Lower lobe of right lung (tissue), 2 donors: ENCODE data around the gene MLYCD. TPM values are rescaled to one million over a fixed set of nuclear protein-coding genes. Genes with fewer than 3 reads are reported as not detected.
"Not testable (repeated sequence)": the region's sequence is repeated elsewhere in the genome, so short reads cannot be mapped to it uniquely, and the experiment has no call there.

Experiments used
- ATAC-seq, 2 donors: fragments of 200-7000 bp; cut with Tn5 transposase; one replicate each; pipeline ENCODE4 v1.9.1; 2020 to 2022; ENCODE audit warnings: mild to moderate bottlenecking in 2 of 2, moderate library complexity in 2 of 2
- DNase-seq: peaks from one replicate; pipeline ENCODE4 v3.0.0-alpha.2; 2020
- H3K27ac ChIP-seq: fragments of 200-600 bp; one replicate; pipeline ENCODE4 v1.8.0; 2022
- H3K27me3 ChIP-seq: fragments of 200-600 bp; one replicate; pipeline ENCODE4 v1.8.0; 2022; ENCODE audit warnings: low read depth
- H3K36me3 ChIP-seq: fragments of 200-600 bp; one replicate; pipeline ENCODE4 v1.8.0; 2022; ENCODE audit warnings: mild to moderate bottlenecking
- H3K4me1 ChIP-seq: fragments of 200-600 bp; one replicate; pipeline ENCODE4 v1.8.0; 2022
- H3K4me3 ChIP-seq: fragments of 200-600 bp; one replicate; pipeline ENCODE4 v1.8.0; 2022; ENCODE audit warnings: mild to moderate bottlenecking
- H3K9me3 ChIP-seq: fragments of 200-600 bp; one replicate; pipeline ENCODE4 v1.8.0; 2022
- CTCF ChIP-seq: fragments of 200-600 bp; IDR thresholded peaks from one replicate; pipeline ENCODE4 v1.8.0; 2022; ENCODE audit warnings: antibody characterized with exemption, mild to moderate bottlenecking
- intact Hi-C: fragments of 100-400 bp; cut with DNase I; formaldehyde crosslinking; loops from one replicate; pipeline ENCODE4 v1.11.0; 2022
- total RNA-seq: library from RNA; stranded (reverse); fragmentation: NEBNext Ultra II Directional; extraction: Animal tissue kit (Norgen Biotek cat#: 25700); gene quantifications from one replicate; pipeline ENCODE4 v1.2.1, GENCODE V29; 2021
- donor health status: DM: no; HTN: yes; CAD: no; lungs with severe emphysema.

Gene MLYCD
- total RNA-seq, 1 donor from 2014 or later, result 9.1 TPM

- no peaks in the 10 kb centered on the region for H3K9me3 ChIP-seq
- no peaks in the 10 kb centered on the region for H3K27me3 ChIP-seq
- intact Hi-C loops, result no loop called here
- no peak overlapping the region for H3K4me3 ChIP-seq
- ATAC-seq, result no peak
- no peaks in the 10 kb centered on the region for H3K4me1 ChIP-seq
- no peaks in the 10 kb centered on the region for H3K36me3 ChIP-seq
- no peak overlapping the region for H3K27ac ChIP-seq
- DNase-seq, result no peak
- TF ChIP-seq CTCF, result no peak
Observed at GRCh38 chr16:83937922-83938885, 39.3 kb downstream of the MLYCD start.

- TF ChIP-seq CTCF, result no peak
- intact Hi-C loops, result no loop called here
- Histone ChIP-seq H3K4me1 (no peaks in the 10 kb centered on the region), H3K27ac (no peak overlapping the region), H3K9me3 (no peaks in the 10 kb centered on the region), H3K4me3 (no peak overlapping the region), H3K36me3 (no peaks in the 10 kb centered on the region), H3K27me3 (no peaks in the 10 kb centered on the region)
- ATAC-seq (no peak), DNase-seq (no peak)
Observed at GRCh38 chr16:83939266-83939855, 40.4 kb downstream of the MLYCD start.

- Histone ChIP-seq H3K36me3 (no peaks in the 10 kb centered on the region), H3K27ac (no peak overlapping the region), H3K4me3 (no peak overlapping the region), H3K4me1 (no peaks in the 10 kb centered on the region), H3K9me3 (no peaks in the 10 kb centered on the region), H3K27me3 (no peaks in the 10 kb centered on the region)
- intact Hi-C loops, result no loop called here
- TF ChIP-seq CTCF, result no peak
- ATAC-seq, result no peak
- DNase-seq, result no peak
Observed at GRCh38 chr16:83940119-83940518, 41.2 kb downstream of the MLYCD start.

GRCh38 chr16:83940630-83941378, 41.9 kb downstream of the MLYCD start:
- Histone ChIP-seq H3K4me3 (no peak overlapping the region), H3K9me3 (no peaks in the 10 kb centered on the region), H3K4me1 (no peaks in the 10 kb centered on the region), H3K27me3 (no peaks in the 10 kb centered on the region), H3K27ac (no peak overlapping the region), H3K36me3 (no peaks in the 10 kb centered on the region)
- DNase-seq, result no peak
- TF ChIP-seq CTCF, result no peak
- no peak for ATAC-seq
- intact Hi-C loops, result no loop called here

- H3K4me3 ChIP-seq, H3K36me3 ChIP-seq, H3K27ac ChIP-seq, H3K9me3 ChIP-seq, ATAC-seq, DNase-seq, intact Hi-C loops, H3K4me1 ChIP-seq, H3K27me3 ChIP-seq: not testable (repeated sequence)
Observed at GRCh38 chr16:83941546-83941945, 42.6 kb downstream of the MLYCD start.
